Esophagus squamous epithelium (tissue), 5 donors: ENCODE measurements around the gene CCDC18. TPM values are rescaled to one million over a fixed set of nuclear protein-coding genes. Genes with fewer than 3 reads are reported as not detected.
"Not testable (repeated sequence)": the region's sequence is repeated elsewhere in the genome, so short reads cannot be mapped to it uniquely, and the experiment has no call there.

Source experiments
- DNase-seq: peaks from one replicate; lab custom pipeline; 2025; lab: John Stamatoyannopoulos, UW
- H3K27ac ChIP-seq, 4 donors: fragments of 200-600 bp; sonication (generic); one replicate each; pipeline ENCODE4 v1.5.1; 2016 to 2019; ENCODE audit warnings: mild to moderate bottlenecking in 1 of 4
- H3K27me3 ChIP-seq, 4 donors: fragments of 200-600 bp; sonication (generic); 1 replicate in 3 of 4; 2 replicates in 1 of 4; pipeline versions ENCODE4 v1.5.1 to v1.6.0; 2017 to 2021; ENCODE audit warnings: antibody characterized with exemption in 1 of 4
- H3K36me3 ChIP-seq, 3 donors: fragments of 200-600 bp; sonication (generic); one replicate each; pipeline ENCODE4 v1.5.1; 2016 to 2019
- H3K4me1 ChIP-seq, 3 donors: fragments of 200-600 bp; sonication (generic); one replicate each; pipeline ENCODE4 v1.5.1; 2017 to 2019
- H3K4me3 ChIP-seq, 4 donors: fragments of 200-600 bp; sonication (generic); 1 replicate in 3 of 4; 2 replicates in 1 of 4; pipeline ENCODE4 v1.5.1; 2016 to 2019; ENCODE audit warnings: mild to moderate bottlenecking in 2 of 4, moderate library complexity in 1 of 4
- H3K9me3 ChIP-seq, 3 donors: fragments of 200-600 bp; sonication (generic); one replicate each; pipeline ENCODE4 v1.5.1; 2016 to 2019
- POLR2A ChIP-seq, 4 donors: fragments of 450-650 bp; IDR thresholded peaks; one replicate each; pipeline ENCODE4 v1.6.1; 2017; ENCODE audit warnings: antibody characterized with exemption in 4 of 4, mild to moderate bottlenecking in 4 of 4, moderate library complexity in 3 of 4
- WGBS, 2 donors: methylation state at CpG; one replicate each; pipeline ENCODE4 v1.1.5; 2018; 5-methylcytosine and 5-hydroxymethylcytosine counted together
- intact Hi-C: fragments of 100-400 bp; cut with DNase I; formaldehyde crosslinking; loops from one replicate; pipeline ENCODE4 v1.15.0; 2022
- total RNA-seq, 4 donors: library from RNA; depleted of rRNA; stranded (reverse); fragments of >200 nt; gene quantifications; one replicate each; pipeline ENCODE4 v1.1.0, GENCODE V29; 2016
- TF ChIP-seq, protein P1 (sequence below), 6 experiments: fragments of 450-650 bp in 4 of 6; fragments of 200-600 bp in 2 of 6; sonication (generic) in 2 of 6; IDR thresholded peaks; one replicate each; pipeline ENCODE4 v1.5.1; 2016 to 2019; ENCODE audit warnings: antibody characterized with exemption in 6 of 6, mild to moderate bottlenecking in 4 of 6, moderate library complexity in 4 of 6
- donor health status: DM: yes; HTN: yes; CAD: no.

The CCDC18 gene
- total RNA-seq, 4 donors from 2014 or later: 6.1 to 11.7 (median 7.0) TPM

- no peak overlapping the region for H3K27ac ChIP-seq
- no peak for DNase-seq
- no peaks in the 10 kb centered on the region for H3K9me3 ChIP-seq
- no peaks in the 10 kb centered on the region for H3K4me1 ChIP-seq
- no peaks in the 10 kb centered on the region for H3K27me3 ChIP-seq
- no peak for TF ChIP-seq POLR2A (IDR thresholded peaks at IDR 0.05)
- TF ChIP-seq, protein P1, sequence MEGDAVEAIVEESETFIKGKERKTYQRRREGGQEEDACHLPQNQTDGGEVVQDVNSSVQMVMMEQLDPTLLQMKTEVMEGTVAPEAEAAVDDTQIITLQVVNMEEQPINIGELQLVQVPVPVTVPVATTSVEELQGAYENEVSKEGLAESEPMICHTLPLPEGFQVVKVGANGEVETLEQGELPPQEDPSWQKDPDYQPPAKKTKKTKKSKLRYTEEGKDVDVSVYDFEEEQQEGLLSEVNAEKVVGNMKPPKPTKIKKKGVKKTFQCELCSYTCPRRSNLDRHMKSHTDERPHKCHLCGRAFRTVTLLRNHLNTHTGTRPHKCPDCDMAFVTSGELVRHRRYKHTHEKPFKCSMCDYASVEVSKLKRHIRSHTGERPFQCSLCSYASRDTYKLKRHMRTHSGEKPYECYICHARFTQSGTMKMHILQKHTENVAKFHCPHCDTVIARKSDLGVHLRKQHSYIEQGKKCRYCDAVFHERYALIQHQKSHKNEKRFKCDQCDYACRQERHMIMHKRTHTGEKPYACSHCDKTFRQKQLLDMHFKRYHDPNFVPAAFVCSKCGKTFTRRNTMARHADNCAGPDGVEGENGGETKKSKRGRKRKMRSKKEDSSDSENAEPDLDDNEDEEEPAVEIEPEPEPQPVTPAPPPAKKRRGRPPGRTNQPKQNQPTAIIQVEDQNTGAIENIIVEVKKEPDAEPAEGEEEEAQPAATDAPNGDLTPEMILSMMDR (IDR thresholded peaks at IDR 0.05): no peak
- H3K36me3 ChIP-seq: no peaks in the 10 kb centered on the region
- intact Hi-C loops: no loop called here
- no peak overlapping the region for H3K4me3 ChIP-seq
Observed at GRCh38 chr1:93206567-93206954, 26.0 kb downstream of the CCDC18 start.

DNA sequence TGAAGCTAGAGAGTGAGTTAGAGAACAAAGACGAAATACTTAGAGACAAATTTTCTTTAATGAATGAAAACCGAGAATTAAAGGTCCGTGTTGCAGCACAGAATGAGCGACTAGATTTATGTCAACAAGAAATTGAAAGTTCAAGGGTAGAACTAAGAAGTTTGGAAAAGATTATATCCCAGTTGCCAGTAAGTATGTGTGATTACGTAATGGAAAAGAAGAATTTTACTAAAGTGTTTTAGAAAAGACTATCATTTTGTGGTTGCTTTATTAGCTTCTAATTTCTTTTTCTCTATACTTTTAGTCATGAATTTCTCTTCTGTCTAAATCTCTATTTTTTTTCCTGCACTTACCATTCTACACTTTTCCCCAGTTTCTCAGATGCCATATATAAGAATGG, 26.7 kb downstream of the CCDC18 start:
- WGBS, 2 donors: 87 to 89% methylated on average over 5 of the region's 5 CpGs
- TF ChIP-seq, protein P1 (IDR thresholded peaks at IDR 0.05): no peak
- no peak for TF ChIP-seq POLR2A (IDR thresholded peaks at IDR 0.05)
- intact Hi-C loops: no loop called here
- no peaks in the 10 kb centered on the region for H3K4me1 ChIP-seq
- no peak overlapping the region for H3K27ac ChIP-seq
- no peak overlapping the region for H3K4me3 ChIP-seq
- no peaks in the 10 kb centered on the region for H3K36me3 ChIP-seq
- no peaks in the 10 kb centered on the region for H3K27me3 ChIP-seq
- no peaks in the 10 kb centered on the region for H3K9me3 ChIP-seq
- DNase-seq: no peak

DNA sequence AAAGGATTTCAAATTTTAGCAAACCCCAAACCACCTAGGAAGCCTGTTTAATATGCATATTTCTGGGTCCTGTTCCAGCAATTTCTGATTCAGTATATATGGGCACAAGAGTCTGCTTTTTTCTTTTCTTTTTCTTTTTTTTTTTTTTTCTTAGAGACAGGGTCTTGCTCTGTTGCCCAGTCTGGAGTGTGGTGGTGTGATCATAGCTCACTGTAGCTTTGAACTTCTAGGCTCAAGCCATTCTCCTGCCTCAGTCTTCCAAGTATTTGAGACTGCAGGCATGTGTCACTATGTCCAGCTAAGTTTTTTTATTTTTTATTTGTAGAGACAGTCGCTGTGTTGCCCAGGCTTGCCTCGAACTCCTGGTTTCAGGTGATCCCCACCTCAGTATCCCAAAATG, 34.8 kb downstream of the CCDC18 start:
- Histone ChIP-seq H3K9me3 (no peaks in the 10 kb centered on the region), H3K36me3 (peaks cover 0 to 23% (median 0%) of the 10 kb centered on the region in 3 donors), H3K27ac (no peak overlapping the region), H3K27me3 (no peaks in the 10 kb centered on the region), H3K4me1 (no peaks in the 10 kb centered on the region), H3K4me3 (no peak overlapping the region)
- intact Hi-C loops: no loop called here
- DNase-seq: no peak
- TF ChIP-seq, protein P1 (IDR thresholded peaks at IDR 0.05): no peak
- TF ChIP-seq POLR2A (IDR thresholded peaks at IDR 0.05): no peak
- WGBS, 2 donors: 95 to 96% methylated on average over 2 of the region's 2 CpGs

- Histone ChIP-seq H3K4me1 (no peaks in the 10 kb centered on the region), H3K27ac (no peak overlapping the region), H3K27me3 (no peaks in the 10 kb centered on the region), H3K9me3 (no peaks in the 10 kb centered on the region), H3K36me3 (peaks cover 0 to 36% (median 0%) of the 10 kb centered on the region in 3 donors), H3K4me3 (no peak overlapping the region)
- intact Hi-C loops: no loop called here
- 73 to 84% methylated on average over 6 of the region's 6 CpGs for WGBS, 2 donors
- TF ChIP-seq, protein P1 (IDR thresholded peaks at IDR 0.05): no peak
- no peak for TF ChIP-seq POLR2A (IDR thresholded peaks at IDR 0.05)
- DNase-seq: no peak
Observed at GRCh38 chr1:93219443-93219842, 38.9 kb downstream of the CCDC18 start.

- H3K27ac ChIP-seq, H3K27me3 ChIP-seq, DNase-seq, H3K9me3 ChIP-seq, intact Hi-C loops, H3K4me3 ChIP-seq, H3K4me1 ChIP-seq: not testable (repeated sequence)
- H3K36me3 ChIP-seq: peaks cover 0 to 36% (median 0%) of the 10 kb centered on the region in 3 donors
- WGBS, 2 donors: 98 to 99% methylated on average over 5 of the region's 5 CpGs
Observed at GRCh38 chr1:93220716-93221115, 40.2 kb downstream of the CCDC18 start.

DNA sequence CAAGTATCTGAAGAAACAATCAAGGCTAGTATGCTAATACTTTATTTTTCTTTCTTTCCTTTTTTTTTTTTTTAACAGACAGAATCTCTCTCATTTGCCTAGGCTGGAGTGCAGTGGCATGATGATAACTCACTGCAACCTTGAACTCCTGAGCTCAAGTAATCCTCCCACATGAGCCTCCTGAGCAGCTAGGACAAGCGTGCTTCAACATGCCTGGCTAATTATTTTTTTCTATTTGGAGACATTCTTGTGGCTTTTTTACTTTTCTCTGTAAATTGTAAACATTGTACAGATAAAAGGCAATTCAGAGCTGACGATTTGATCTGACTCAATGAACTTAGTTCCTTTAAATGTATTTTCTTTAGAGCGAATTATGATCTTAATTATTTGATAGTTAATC, 41.4 kb downstream of the CCDC18 start:
- no peaks in the 10 kb centered on the region for H3K27me3 ChIP-seq
- H3K36me3 ChIP-seq: peaks cover 0 to 36% (median 0%) of the 10 kb centered on the region in 3 donors
- H3K4me1 ChIP-seq: no peaks in the 10 kb centered on the region
- WGBS, 2 donors: 88 to 90% methylated on average over 3 of the region's 3 CpGs
- H3K4me3 ChIP-seq: no peak overlapping the region
- no peak for DNase-seq
- no peaks in the 10 kb centered on the region for H3K9me3 ChIP-seq
- no peak overlapping the region for H3K27ac ChIP-seq
- intact Hi-C loops: no loop called here
- no peak for TF ChIP-seq POLR2A (IDR thresholded peaks at IDR 0.05)
- TF ChIP-seq, protein P1 (IDR thresholded peaks at IDR 0.05): no peak
